Breast epithelium (tissue), 4 donors: ENCODE results near the gene TRMU. TPM values are rescaled to one million over a fixed set of nuclear protein-coding genes. Genes with fewer than 3 reads are reported as not detected.

Experiments
- DNase-seq, 2 donors: peaks; one replicate each; pipeline ENCODE4 v3.0.0-alpha.2; 2019; ENCODE audit warnings: low spot score in 2 of 2
- H3K27ac ChIP-seq, 2 donors: fragments of 200-600 bp; sonication (generic) in 1 of 2; one replicate each; pipeline ENCODE4 v1.5.1; 2016 to 2019; ENCODE audit warnings: mild to moderate bottlenecking in 1 of 2
- H3K27me3 ChIP-seq, 2 donors: fragments of 200-600 bp; sonication (generic) in 1 of 2; one replicate each; pipeline versions ENCODE4 v1.5.1 to v1.6.0; 2017 to 2019; ENCODE audit warnings: control low read depth in 1 of 2, mild to moderate bottlenecking in 1 of 2
- H3K36me3 ChIP-seq: fragments of 200-600 bp; one replicate; pipeline ENCODE4 v1.5.1; 2019
- H3K4me1 ChIP-seq, 2 donors: fragments of 200-600 bp; sonication (generic); one replicate each; pipeline ENCODE4 v1.5.1; 2016 to 2019; ENCODE audit warnings: control low read depth in 1 of 2
- H3K4me3 ChIP-seq, 3 donors: fragments of 200-600 bp; sonication (generic); 1 replicate in 2 of 3; 2 replicates in 1 of 3; pipeline ENCODE4 v1.5.1; 2016 to 2019; ENCODE audit warnings: mild to moderate bottlenecking in 3 of 3, moderate library complexity in 2 of 3
- H3K9me3 ChIP-seq, 2 donors: fragments of 200-600 bp; sonication (generic) in 1 of 2; one replicate each; pipeline ENCODE4 v1.5.1; 2016 to 2019; ENCODE audit warnings: control low read depth in 1 of 2
- CTCF ChIP-seq, 3 donors: fragments of 450-650 bp; IDR thresholded peaks; one replicate each; pipeline ENCODE4 v1.5.1; 2016 to 2017; ENCODE audit warnings: antibody characterized with exemption in 3 of 3, mild to moderate bottlenecking in 3 of 3, moderate library complexity in 3 of 3
- POLR2A ChIP-seq: fragments of 450-650 bp; IDR thresholded peaks from one replicate; pipeline ENCODE4 v1.6.1; 2016; ENCODE audit warnings: antibody characterized with exemption, mild to moderate bottlenecking, moderate library complexity
- POLR2AphosphoS5 ChIP-seq, 3 donors: sonication (generic); formaldehyde crosslinking; IDR thresholded peaks; one replicate each; pipeline ENCODE4 v1.6.1; 2017; ENCODE audit warnings: antibody characterized with exemption in 3 of 3
- intact Hi-C: fragments of 100-400 bp; cut with DNase I; formaldehyde crosslinking; loops from one replicate; pipeline ENCODE4 v1.15.1; 2023; ENCODE audit warnings: low total_unique reads
- total RNA-seq, 3 donors: library from RNA; depleted of rRNA; stranded (reverse); fragments of >200 nt; gene quantifications; one replicate each; pipeline ENCODE4 v1.1.0, GENCODE V29; 2016

The TRMU gene
- total RNA-seq, 3 donors from 2014 or later, result 25.4 to 40.6 (median 37.6) TPM

GRCh38 chr22:46380581-46380980 is 45.1 kb downstream of the TRMU start:
- DNase-seq, result no peak
- H3K27ac ChIP-seq, result no peak overlapping the region
- intact Hi-C loops, result no loop called here
- H3K4me1 ChIP-seq, result no peaks in the 10 kb centered on the region
- TF ChIP-seq POLR2A, result no peak
- TF ChIP-seq POLR2AphosphoS5 (IDR thresholded peaks at IDR 0.05), result no peak
- H3K4me3 ChIP-seq, result no peak overlapping the region
- H3K27me3 ChIP-seq, result no peaks in the 10 kb centered on the region
- H3K36me3 ChIP-seq, result no peaks in the 10 kb centered on the region
- H3K9me3 ChIP-seq, result peaks cover 7% of the 10 kb centered on the region in 2 donors

- H3K4me1 ChIP-seq, result no peaks in the 10 kb centered on the region
- no peaks in the 10 kb centered on the region for H3K27me3 ChIP-seq
- peaks cover 4 to 6% of the 10 kb centered on the region in 2 donors for H3K9me3 ChIP-seq
- no peak for DNase-seq
- no peak overlapping the region for H3K27ac ChIP-seq
- TF ChIP-seq POLR2AphosphoS5 (IDR thresholded peaks at IDR 0.05) (no peak), POLR2A (no peak), CTCF (IDR thresholded peaks at IDR 0.05) (no peak)
- H3K4me3 ChIP-seq, result no peak overlapping the region
- intact Hi-C loops, result no loop called here
- no peaks in the 10 kb centered on the region for H3K36me3 ChIP-seq
Measured at GRCh38 chr22:46381142-46381541, 45.6 kb downstream of the TRMU start.

GRCh38 chr22:46381731-46382130 is 46.2 kb downstream of the TRMU start:
- intact Hi-C loops, result no loop called here
- DNase-seq, result no peak
- TF ChIP-seq CTCF (IDR thresholded peaks at IDR 0.05) (no peak), POLR2AphosphoS5 (IDR thresholded peaks at IDR 0.05) (no peak), POLR2A (no peak)

GRCh38 chr22:46382524-46382923 is 47.0 kb downstream of the TRMU start:
- Histone ChIP-seq H3K36me3 (no peaks in the 10 kb centered on the region), H3K4me3 (no peak overlapping the region), H3K27ac (no peak overlapping the region), H3K4me1 (no peaks in the 10 kb centered on the region), H3K27me3 (no peaks in the 10 kb centered on the region), H3K9me3 (no peaks in the 10 kb centered on the region)
- TF ChIP-seq POLR2AphosphoS5 (IDR thresholded peaks at IDR 0.05), result no peak
- intact Hi-C loops, result no loop called here
- no peak for DNase-seq

More at GRCh38 chr22:46381731-46382130, 46.2 kb downstream of the TRMU start:
- Histone ChIP-seq H3K27me3 (no peaks in the 10 kb centered on the region), H3K4me3 (no peak overlapping the region), H3K27ac (no peak overlapping the region), H3K36me3 (no peaks in the 10 kb centered on the region), H3K9me3 (peaks cover 0 to 1% of the 10 kb centered on the region in 2 donors), H3K4me1 (no peaks in the 10 kb centered on the region)

GRCh38 chr22:46386312-46386711 is 50.8 kb downstream of the TRMU start:
- peaks cover 0 to 6% of the 10 kb centered on the region in 2 donors for H3K4me1 ChIP-seq

GRCh38 chr22:46387748-46388147 is 52.2 kb downstream of the TRMU start:
- Histone ChIP-seq H3K27me3 (no peaks in the 10 kb centered on the region), H3K27ac (no peak overlapping the region), H3K36me3 (no peaks in the 10 kb centered on the region), H3K4me1 (peaks cover 0 to 6% of the 10 kb centered on the region in 2 donors), H3K9me3 (no peaks in the 10 kb centered on the region), H3K4me3 (no peak overlapping the region)
- no peak for DNase-seq
- intact Hi-C loops, result no loop called here
- TF ChIP-seq POLR2AphosphoS5 (IDR thresholded peaks at IDR 0.05), result no peak
- no peak for TF ChIP-seq CTCF (IDR thresholded peaks at IDR 0.05)
- no peak for TF ChIP-seq POLR2A

More at GRCh38 chr22:46386312-46386711, 50.8 kb downstream of the TRMU start:
- Histone ChIP-seq H3K27me3 (no peaks in the 10 kb centered on the region), H3K36me3 (no peaks in the 10 kb centered on the region), H3K27ac (no peak overlapping the region), H3K9me3 (no peaks in the 10 kb centered on the region), H3K4me3 (no peak overlapping the region)
- DNase-seq, result no peak
- intact Hi-C loops, result no loop called here
- TF ChIP-seq POLR2AphosphoS5 (IDR thresholded peaks at IDR 0.05), result no peak
- no peak for TF ChIP-seq CTCF (IDR thresholded peaks at IDR 0.05)
- TF ChIP-seq POLR2A, result no peak
